ENCODE data around the gene SLC1A3.

The SLC1A3 gene

GRCh38 chr5:36730537-36731216, 124.3 kb downstream of the SLC1A3 start:
- H3K4me3 ChIP-seq (ENCODE audit: low read depth, low read length): no peak overlapping the region
- TF ChIP-seq POLR2A (IDR thresholded peaks at IDR 0.05; ENCODE audit: extremely low read depth, insufficient read length) (no peak), MYC (IDR thresholded peaks at IDR 0.05; ENCODE audit: low read depth, low read length) (no peak), CTCF (IDR thresholded peaks at IDR 0.05; ENCODE audit: low read depth, low read length) (no peak), MAX (IDR thresholded peaks at IDR 0.05; ENCODE audit: low read depth, low read length) (no peak)
- no peak for DNase-seq (ENCODE audit: low read depth)

GRCh38 chr5:36733183-36733582, 126.8 kb downstream of the SLC1A3 start:
- DNase-seq (ENCODE audit: low read depth): no peak
- H3K4me3 ChIP-seq (ENCODE audit: low read depth, low read length): no peak overlapping the region
- TF ChIP-seq MAX (IDR thresholded peaks at IDR 0.05; ENCODE audit: low read depth, low read length) (no peak), MYC (IDR thresholded peaks at IDR 0.05; ENCODE audit: low read depth, low read length) (no peak), POLR2A (IDR thresholded peaks at IDR 0.05; ENCODE audit: extremely low read depth, insufficient read length) (no peak), CTCF (IDR thresholded peaks at IDR 0.05; ENCODE audit: low read depth, low read length) (no peak)

GRCh38 chr5:36734422-36734821, 128.0 kb downstream of the SLC1A3 start:
- peak; percentile 59 for DNase-seq (ENCODE audit: low read depth)
- no peak overlapping the region for H3K4me3 ChIP-seq (ENCODE audit: low read depth, low read length)
- TF ChIP-seq CTCF (IDR thresholded peaks at IDR 0.05; ENCODE audit: low read depth, low read length) (peak; percentile 14), MYC (IDR thresholded peaks at IDR 0.05; ENCODE audit: low read depth, low read length) (no peak)

GRCh38 chr5:36735891-36736290, 129.5 kb downstream of the SLC1A3 start:
- DNase-seq (ENCODE audit: low read depth): no peak
- no peak overlapping the region for H3K4me3 ChIP-seq (ENCODE audit: low read depth, low read length)
- TF ChIP-seq CTCF (IDR thresholded peaks at IDR 0.05; ENCODE audit: low read depth, low read length) (no peak), MAX (IDR thresholded peaks at IDR 0.05; ENCODE audit: low read depth, low read length) (no peak), POLR2A (IDR thresholded peaks at IDR 0.05; ENCODE audit: extremely low read depth, insufficient read length) (no peak), MYC (IDR thresholded peaks at IDR 0.05; ENCODE audit: low read depth, low read length) (no peak)

Data from NB4 (cell line).